ENCODE measurements around the gene GFY. TPM values are rescaled to one million over a fixed set of nuclear protein-coding genes. Genes with fewer than 3 reads are reported as not detected.

Gene GFY
- total and polyA plus RNA-seq, 2 donors (not counting 3 experiments of a cell fraction or from before 2014, with no cell fraction given) = not detected

DNA sequence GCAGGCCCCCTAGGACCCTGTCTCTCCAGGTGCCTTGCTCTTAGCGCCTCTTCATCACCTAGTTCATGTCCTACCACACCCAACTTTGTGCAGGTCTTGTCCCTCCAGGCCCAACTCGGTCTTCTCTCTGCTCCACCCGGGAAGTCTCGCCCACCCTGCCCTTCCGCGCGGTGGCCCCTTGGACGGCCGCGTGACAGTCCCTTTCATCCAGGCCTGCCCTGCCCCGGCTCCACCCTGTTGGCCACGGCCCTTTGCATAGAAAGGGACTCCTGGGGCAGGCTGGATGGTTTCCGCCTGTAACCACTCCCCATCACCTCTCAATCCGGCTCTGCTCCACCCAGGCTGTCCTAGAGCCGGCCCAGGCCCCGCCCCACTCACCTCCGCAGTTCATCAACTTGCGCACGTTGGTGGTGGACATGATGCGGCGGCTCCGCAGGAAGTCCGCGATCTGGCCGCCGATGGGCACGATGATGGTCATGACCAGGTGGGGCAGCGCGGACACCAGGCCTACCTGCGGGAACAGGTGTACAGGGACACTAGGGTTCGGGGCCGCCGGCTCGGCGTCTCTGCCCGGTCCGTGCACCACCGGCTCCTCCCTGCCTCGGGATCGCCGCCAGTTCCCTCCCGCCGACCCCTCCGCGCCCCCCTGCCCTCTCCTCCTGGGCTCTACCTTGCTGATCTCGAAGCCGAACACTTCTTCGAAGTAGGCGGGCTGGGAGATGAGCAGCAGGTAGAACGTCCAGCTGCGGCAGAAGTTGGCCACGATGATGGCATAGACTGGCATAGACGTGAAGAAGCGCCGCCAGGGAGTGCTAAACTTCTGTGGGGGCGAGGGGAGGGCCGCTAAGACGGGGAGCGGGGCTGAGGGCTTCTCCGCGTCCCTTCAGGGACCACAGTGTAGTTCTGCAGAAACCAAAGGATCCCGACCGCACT, 7.2 kb downstream of the GFY start:
- intact Hi-C loops (cut with micrococcal nuclease) = no loop called here
- CTCF ChIA-PET = no interaction called here
- H2AFZ ChIP-seq (ENCODE audit: low read depth, low read length) = no peak overlapping the region
- no peak overlapping the region for H3K4me2 ChIP-seq (ENCODE audit: insufficient read depth, low read length)
- H4K20me1 ChIP-seq (replicated peaks; ENCODE audit: control insufficient read depth, extremely low read depth, insufficient read depth, low read length) = no peaks in the 10 kb centered on the region
- BruUV-seq (replicated peaks) = no TSS peak
- H3K79me2 ChIP-seq (ENCODE audit: control insufficient read depth, insufficient read depth, low read length) = no peaks in the 10 kb centered on the region
- no peak for FAIRE-seq
- H3K27ac ChIP-seq (ENCODE audit: insufficient read depth, low read depth, low read length) = no peak overlapping the region
- H3K4me3 ChIP-seq (replicated peaks in 1 of 3; ENCODE audit: insufficient read depth in 1 of 3, low read depth in 1 of 3, low read length in 3 of 3) = no peak overlapping the region
- TF ChIP-seq FOS (IDR thresholded peaks at IDR 0.05; ENCODE audit: borderline replicate concordance, insufficient read depth, low read length) = no peak
- peak; percentile 82 for TF ChIP-seq EZH2 (IDR thresholded peaks at IDR 0.05; ENCODE audit: borderline replicate concordance, low read depth, low read length, severe bottlenecking)
- H3K36me3 ChIP-seq (ENCODE audit: control insufficient read depth in 2 of 2, extremely low read depth in 1 of 2, insufficient read depth in 2 of 2, low read length in 2 of 2) = no peaks in the 10 kb centered on the region
- peaks cover 3% of the 10 kb centered on the region for H3K4me1 ChIP-seq (ENCODE audit: control insufficient read depth, extremely low read depth, insufficient read depth, low read length)
- POLR2A ChIA-PET = no interaction called here
- H3K27me3 ChIP-seq (ENCODE audit: control insufficient read depth in 2 of 2, insufficient read depth in 2 of 2, low read length in 2 of 2) = peaks cover 71 to 74% of the 10 kb centered on the region in 2 experiments
- no peak for DNase-seq (ENCODE audit: low read depth, low spot score)
- H3K9ac ChIP-seq (replicated peaks; ENCODE audit: extremely low read depth, insufficient read depth, low read length) = no peak overlapping the region
- dilution Hi-C loops (cut with MboI; ENCODE audit: extremely low pct_ligation_motif_present, low sequenced_read_pairs) = no loop called here
- H3K9me3 ChIP-seq (replicated peaks; ENCODE audit: control insufficient read depth, insufficient read depth, low read length) = no peaks in the 10 kb centered on the region
- no peaks in the 10 kb centered on the region for H3K9me1 ChIP-seq (replicated peaks; ENCODE audit: control insufficient read depth, extremely low read depth, insufficient read depth, low read length)

- Histone ChIP-seq H3K79me2 (ENCODE audit: control insufficient read depth, insufficient read depth, low read length) (no peaks in the 10 kb centered on the region), H4K20me1 (replicated peaks; ENCODE audit: control insufficient read depth, extremely low read depth, insufficient read depth, low read length) (no peaks in the 10 kb centered on the region), H2AFZ (ENCODE audit: low read depth, low read length) (no peak overlapping the region), H3K9me3 (replicated peaks; ENCODE audit: control insufficient read depth, insufficient read depth, low read length) (no peaks in the 10 kb centered on the region), H3K9ac (replicated peaks; ENCODE audit: extremely low read depth, insufficient read depth, low read length) (no peak overlapping the region), H3K4me3 (replicated peaks in 1 of 3; ENCODE audit: insufficient read depth in 1 of 3, low read depth in 1 of 3, low read length in 3 of 3) (no peak overlapping the region), H3K36me3 (ENCODE audit: control insufficient read depth in 2 of 2, extremely low read depth in 1 of 2, insufficient read depth in 2 of 2, low read length in 2 of 2) (no peaks in the 10 kb centered on the region), H3K4me1 (ENCODE audit: control insufficient read depth, extremely low read depth, insufficient read depth, low read length) (peaks cover 3% of the 10 kb centered on the region), H3K4me2 (ENCODE audit: insufficient read depth, low read length) (no peak overlapping the region), H3K27me3 (ENCODE audit: control insufficient read depth in 2 of 2, insufficient read depth in 2 of 2, low read length in 2 of 2) (peaks cover 73 to 75% of the 10 kb centered on the region in 2 experiments), H3K27ac (ENCODE audit: insufficient read depth, low read depth, low read length) (no peak overlapping the region), H3K9me1 (replicated peaks; ENCODE audit: control insufficient read depth, extremely low read depth, insufficient read depth, low read length) (no peaks in the 10 kb centered on the region)
- POLR2A ChIA-PET = no interaction called here
- intact Hi-C loops (cut with micrococcal nuclease) = no loop called here
- CTCF ChIA-PET = no interaction called here
- BruUV-seq (replicated peaks) = no TSS peak
- FAIRE-seq (peak; percentile 15), DNase-seq (ENCODE audit: low read depth, low spot score) (no peak)
- dilution Hi-C loops (cut with MboI; ENCODE audit: extremely low pct_ligation_motif_present, low sequenced_read_pairs) = no loop called here
- TF ChIP-seq, protein P1, sequence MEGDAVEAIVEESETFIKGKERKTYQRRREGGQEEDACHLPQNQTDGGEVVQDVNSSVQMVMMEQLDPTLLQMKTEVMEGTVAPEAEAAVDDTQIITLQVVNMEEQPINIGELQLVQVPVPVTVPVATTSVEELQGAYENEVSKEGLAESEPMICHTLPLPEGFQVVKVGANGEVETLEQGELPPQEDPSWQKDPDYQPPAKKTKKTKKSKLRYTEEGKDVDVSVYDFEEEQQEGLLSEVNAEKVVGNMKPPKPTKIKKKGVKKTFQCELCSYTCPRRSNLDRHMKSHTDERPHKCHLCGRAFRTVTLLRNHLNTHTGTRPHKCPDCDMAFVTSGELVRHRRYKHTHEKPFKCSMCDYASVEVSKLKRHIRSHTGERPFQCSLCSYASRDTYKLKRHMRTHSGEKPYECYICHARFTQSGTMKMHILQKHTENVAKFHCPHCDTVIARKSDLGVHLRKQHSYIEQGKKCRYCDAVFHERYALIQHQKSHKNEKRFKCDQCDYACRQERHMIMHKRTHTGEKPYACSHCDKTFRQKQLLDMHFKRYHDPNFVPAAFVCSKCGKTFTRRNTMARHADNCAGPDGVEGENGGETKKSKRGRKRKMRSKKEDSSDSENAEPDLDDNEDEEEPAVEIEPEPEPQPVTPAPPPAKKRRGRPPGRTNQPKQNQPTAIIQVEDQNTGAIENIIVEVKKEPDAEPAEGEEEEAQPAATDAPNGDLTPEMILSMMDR (IDR thresholded peaks at IDR 0.05; ENCODE audit: extremely low read depth in 1 of 2, insufficient read depth in 1 of 2, low read depth in 1 of 2, low read length in 2 of 2) = no peak
- no peak for TF ChIP-seq MYC (IDR thresholded peaks at IDR 0.05; ENCODE audit: low read depth, low read length)
- TF ChIP-seq JUN (IDR thresholded peaks at IDR 0.05; ENCODE audit: borderline replicate concordance, insufficient read depth, insufficient read length, low read depth) = no peak
- TF ChIP-seq POLR2AphosphoS5 (IDR thresholded peaks at IDR 0.05; ENCODE audit: insufficient read depth, low read depth, low read length) = no peak
- no peak for TF ChIP-seq MAX (IDR thresholded peaks at IDR 0.05; ENCODE audit: insufficient read depth, insufficient read length)
- no peak for TF ChIP-seq EZH2 (IDR thresholded peaks at IDR 0.05; ENCODE audit: borderline replicate concordance, low read depth, low read length, severe bottlenecking)
- TF ChIP-seq FOS (IDR thresholded peaks at IDR 0.05; ENCODE audit: borderline replicate concordance, insufficient read depth, low read length) = no peak
- TF ChIP-seq POLR2A (IDR thresholded peaks at IDR 0.05; ENCODE audit: low read depth, low read length) = no peak
- TF ChIP-seq GATA2 (IDR thresholded peaks at IDR 0.05; ENCODE audit: insufficient read depth, insufficient read length, low read depth, low read length) = no peak
These were observed 8.2 kb downstream of the GFY start for GRCh38 chr19:49433240-49433901.

Data from endothelial cell of umbilical vein (primary cell).